ENCODE measurements around the gene NFKBIE.

- no peak for TF ChIP-seq CTCF (IDR thresholded peaks at IDR 0.05)
- no peak for TF ChIP-seq POLR2AphosphoS5 (IDR thresholded peaks at IDR 0.05)
Measured at GRCh38 chr6:44271914-44272313, 6.6 kb upstream of the NFKBIE start.
